Measurements from ENCODE around the gene TRAPPC11. TPM values are rescaled to one million over a fixed set of nuclear protein-coding genes. Genes with fewer than 3 reads are reported as not detected.

TRAPPC11 gene
- total and polyA plus RNA-seq, 2 of the 4 experiments (the other 2 are of a cell fraction) = 25.3 to 56.8 TPM

GRCh38 chr4:183635741-183636140 is 23.4 kb upstream of the TRAPPC11 start:
- Histone ChIP-seq H3K9ac (ENCODE audit: low read depth, low read length) (no peak overlapping the region), H2AK5ac (ENCODE audit: low read depth, low read length) (no peak overlapping the region), H3K4me3 (ENCODE audit: insufficient read depth, low read depth, low read length) (no peak overlapping the region), H3K4ac (ENCODE audit: low read depth, low read length) (no peak overlapping the region), H2BK20ac (ENCODE audit: low read depth, low read length) (no peak overlapping the region), H2AK9ac (replicated peaks; ENCODE audit: low read depth, low read length, poor library complexity) (no peak overlapping the region), H3K9me3 (ENCODE audit: control insufficient read depth, insufficient read depth, low read length) (no peaks in the 10 kb centered on the region), H2AFZ (replicated peaks; ENCODE audit: low read length, poor library complexity) (no peak overlapping the region), H4K8ac (ENCODE audit: low read depth in 2 of 2, low read length in 2 of 2) (peak overlapping the region in 1 of 2 experiments; percentile 70; a peak in 1 of 4 replicates), H3K4me2 (ENCODE audit: low read depth, low read length) (no peak overlapping the region), H3K27ac (ENCODE audit: insufficient read depth, low read length) (peak overlapping the region; percentile 81; the same call in 1 of the 2 replicates), H4K5ac (ENCODE audit: low read depth, low read length) (no peak overlapping the region), H3K9me1 (ENCODE audit: insufficient read depth, low read length) (no peaks in the 10 kb centered on the region; the same call in none of the 2 replicates), H3K27me3 (ENCODE audit: control insufficient read depth, insufficient read depth, low read length) (no peaks in the 10 kb centered on the region), H3K79me1 (ENCODE audit: low read depth in 1 of 2, low read length in 2 of 2) (no peaks in the 10 kb centered on the region), H4K91ac (ENCODE audit: insufficient read depth, low read depth, low read length) (no peak overlapping the region; the same call in 1 of the 2 replicates), H2BK5ac (ENCODE audit: low read depth, low read length, poor library complexity, severe bottlenecking) (no peak overlapping the region), H3K23ac (ENCODE audit: low read depth, low read length) (no peak overlapping the region), H3K56ac (ENCODE audit: extremely low read depth, insufficient read depth, low read length) (no peak overlapping the region), H2BK120ac (ENCODE audit: low read depth, low read length) (no peak overlapping the region), H3K14ac (replicated peaks; ENCODE audit: low read depth, low read length) (no peak overlapping the region), H3K4me1 (ENCODE audit: control insufficient read depth, insufficient read depth, low read length) (peaks cover 20% of the 10 kb centered on the region), H2BK15ac (ENCODE audit: low read depth, low read length) (no peak overlapping the region; the same call in 2 of the 3 replicates), H3K18ac (ENCODE audit: low read depth, low read length) (no peak overlapping the region; the same call in 1 of the 2 replicates), H4K20me1 (ENCODE audit: insufficient read depth, low read length) (no peaks in the 10 kb centered on the region), H3K36me3 (ENCODE audit: control insufficient read depth, insufficient read depth, low read length) (no peaks in the 10 kb centered on the region)
- WGBS, 2 experiments (ENCODE audit: extremely low coverage in 2 of 2, insufficient read length in 1 of 2) = 67% methylated on average over 1 of the region's 5 CpGs; no CpG with 5 or more reads in 1 of the 2 experiments
- intact Hi-C loops (cut with micrococcal nuclease) (loop anchor here (5.0 kb wide), 1 partner anchor 128 kb away; the partner anchor contains the start of gene ING2), dilution Hi-C loops (cut with HindIII; ENCODE audit: low sequenced_read_pairs, unreplicated experiment) (no loop called here), in situ Hi-C loops (cut with MboI; ENCODE audit: low sequenced_read_pairs) (no loop called here)
- ChIA-PET CTCF (interaction anchor here (0.6 kb wide), 1 partner anchor 138 kb away, joined by 3 read pairs; no protein-coding TSS in a partner anchor), POLR2A (ENCODE audit: unreplicated experiment) (no interaction called here)
- TF ChIP-seq CTCF (conservative IDR thresholded peaks at IDR 0.05; ENCODE audit: low read depth, low read length) = no peak
- ATAC-seq (ENCODE audit: low read depth) (no peak), DNase-seq (no peak)
- no TSS peak for BruUV-seq (replicated peaks)
